Spleen (tissue), 11 donors: ENCODE results near the gene DHRS1. TPM values are rescaled to one million over a fixed set of nuclear protein-coding genes. Genes with fewer than 3 reads are reported as not detected.

Experiments used
- DNase-seq: peaks from one replicate; pipeline ENCODE4 v3.0.0-alpha.2; 2020
- H3K27ac ChIP-seq, 8 donors: fragments of 200-600 bp; sonication (generic) in 7 of 8; 1 replicate in 4 of 8; 2 replicates in 4 of 8; pipeline versions ENCODE4 v1.5.0 to v1.8.0; 2016 to 2021; ENCODE audit warnings: inconsistent platforms in 4 of 8, mild to moderate bottlenecking in 4 of 8, moderate library complexity in 1 of 8
- H3K27me3 ChIP-seq, 7 donors: fragments of 200-600 bp; sonication (generic) in 6 of 7; replicated peaks in 1 of 7; 1 replicate in 4 of 7; 2 replicates in 3 of 7; pipeline versions ENCODE4 v1.5.0 to v1.8.0; 2016 to 2021; ENCODE audit warnings: inconsistent platforms in 3 of 7, mild to moderate bottlenecking in 1 of 7
- H3K36me3 ChIP-seq, 6 donors: fragments of 200-600 bp; sonication (generic) in 5 of 6; 1 replicate in 4 of 6; 2 replicates in 2 of 6; pipeline versions ENCODE4 v1.5.0 to v1.8.0; 2016 to 2021; ENCODE audit warnings: inconsistent platforms in 2 of 6
- H3K4me1 ChIP-seq, 6 donors: fragments of 200-600 bp; sonication (generic) in 5 of 6; 1 replicate in 3 of 6; 2 replicates in 3 of 6; pipeline versions ENCODE4 v1.5.0 to v1.8.0; 2016 to 2021; ENCODE audit warnings: inconsistent platforms in 3 of 6
- H3K4me3 ChIP-seq, 8 donors: fragments of 200-600 bp; sonication (generic) in 7 of 8; 1 replicate in 4 of 8; 2 replicates in 4 of 8; pipeline versions ENCODE4 v1.5.0 to v1.8.0; 2016 to 2021; ENCODE audit warnings: inconsistent platforms in 4 of 8, mild to moderate bottlenecking in 4 of 8, moderate library complexity in 2 of 8
- H3K9me3 ChIP-seq, 8 donors: fragments of 200-600 bp; sonication (generic) in 7 of 8; 1 replicate in 4 of 8; 2 replicates in 4 of 8; pipeline versions ENCODE4 v1.5.0 to v1.8.0; 2016 to 2021; ENCODE audit warnings: inconsistent platforms in 4 of 8
- CTCF ChIP-seq, 11 experiments: fragments of 200-600 bp in 7 of 11; fragments of 450-650 bp in 4 of 11; sonication (generic) in 4 of 11; IDR thresholded peaks in 8 of 11; conservative IDR thresholded peaks in 3 of 11; 1 replicate in 7 of 11; 2 replicates in 4 of 11; pipeline versions ENCODE4 v1.4.0 to v1.8.0; 2016 to 2021; ENCODE audit warnings: antibody characterized with exemption in 11 of 11, inconsistent platforms in 4 of 11, mild to moderate bottlenecking in 1 of 11
- POLR2A ChIP-seq, 3 donors: fragments of 450-650 bp; IDR thresholded peaks; one replicate each; pipeline ENCODE4 v1.5.1; 2017; ENCODE audit warnings: antibody characterized with exemption in 3 of 3, mild to moderate bottlenecking in 1 of 3
- POLR2AphosphoS5 ChIP-seq, 3 donors: sonication (generic); formaldehyde crosslinking; IDR thresholded peaks; one replicate each; pipeline ENCODE4 v1.5.1; 2017; ENCODE audit warnings: antibody characterized with exemption in 3 of 3
- WGBS, 5 donors: extraction: QIAGEN DNeasy Blood & Tissue Kit in 3 of 5; methylation state at CpG; one replicate each; pipeline versions ENCODE4 v1.1.5 to v1.1.7; 2013 to 2018; 5-methylcytosine and 5-hydroxymethylcytosine counted together
- intact Hi-C: fragments of 100-400 bp; cut with DNase I; formaldehyde crosslinking; loops from one replicate; pipeline ENCODE4 v1.15.0; 2023; ENCODE audit warnings: low total_unique reads
- polyA plus RNA-seq, 3 donors: library from polyadenylated mRNA; stranded (reverse); fragments of 200-250 nt; gene quantifications; one replicate each; pipeline ENCODE4 v1.2.1, GENCODE V29; 2013
- total RNA-seq, 7 donors: library from RNA; depleted of rRNA in 3 of 7; stranded (reverse); fragments of >200 nt in 3 of 7; fragmentation: NEBNext Ultra II Directional in 4 of 7; extraction: Animal tissue kit (Norgen Biotek cat#: 25700) in 4 of 7; gene quantifications; one replicate each; pipeline versions ENCODE4 v1.1.0 to v1.2.1, GENCODE V29; 2016 to 2021
- donor health status: healthy with polysubstance abuse.
- donor health status: DM: no; HTN: no; CAD: no; lungs with moderate emphysema.
- donor health status: DM: no; HTN: no; CAD: no.
- donor health status: Bipolar disorder and iron deficiency.
- donor health status: healthy.
- donor health status: DM: no; HTN: no; CAD: no.
- donor health status: DM: yes; HTN: yes; CAD: no.

The DHRS1 gene
- total and polyA plus RNA-seq, 10 donors: 22.0 to 56.1 (median 33.1) TPM

GRCh38 chr14:24315807-24316596 is 16.4 kb upstream of the DHRS1 start:
- TF ChIP-seq CTCF (IDR thresholded peaks at IDR 0.05 in 8 of 11, conservative IDR thresholded peaks at IDR 0.05 in 3 of 11): peak in 7 of 11 experiments; percentile 11 to 57 (median 41)
- TF ChIP-seq POLR2AphosphoS5 (IDR thresholded peaks at IDR 0.05): peak; percentile 83 to 91 (median 87)
- TF ChIP-seq POLR2A (IDR thresholded peaks at IDR 0.05): no peak
- H3K27ac ChIP-seq: peak overlapping the region; percentile 91 to 98 (median 96)
- peak overlapping the region in 4 of 8 donors; percentile 15 to 87 (median 24) for H3K4me3 ChIP-seq

GRCh38 chr14:24315243-24315806 is 15.7 kb upstream of the DHRS1 start:
- WGBS, 5 donors: 50 to 79% (median 62%) methylated on average over 9 to 10 of the region's 10 CpGs
- Histone ChIP-seq H3K27me3 (no peaks in the 10 kb centered on the region), H3K27ac (peak overlapping the region; percentile 91 to 98 (median 96)), H3K4me1 (peaks cover 38 to 92% (median 70%) of the 10 kb centered on the region in 6 donors), H3K4me3 (peak overlapping the region in 4 of 8 donors; percentile 15 to 87 (median 24)), H3K36me3 (peaks cover 0 to 41% (median 0%) of the 10 kb centered on the region in 6 donors), H3K9me3 (no peaks in the 10 kb centered on the region)
- intact Hi-C loops: no loop called here
- no peak for DNase-seq
- no peak for TF ChIP-seq POLR2AphosphoS5 (IDR thresholded peaks at IDR 0.05)
- TF ChIP-seq POLR2A (IDR thresholded peaks at IDR 0.05): no peak
- no peak for TF ChIP-seq CTCF (IDR thresholded peaks at IDR 0.05 in 8 of 11, conservative IDR thresholded peaks at IDR 0.05 in 3 of 11)

More at GRCh38 chr14:24315807-24316596, 16.4 kb upstream of the DHRS1 start:
- WGBS, 5 donors: 56 to 90% (median 67%) methylated on average over 51 to 70 of the region's 70 CpGs
- intact Hi-C loops: no loop called here
- no peaks in the 10 kb centered on the region for H3K27me3 ChIP-seq
- DNase-seq: peak; percentile 93
- H3K9me3 ChIP-seq: no peaks in the 10 kb centered on the region
- H3K36me3 ChIP-seq: peaks cover 0 to 44% (median 2%) of the 10 kb centered on the region in 6 donors
- H3K4me1 ChIP-seq: peaks cover 36 to 86% (median 64%) of the 10 kb centered on the region in 6 donors

- TF ChIP-seq CTCF (IDR thresholded peaks at IDR 0.05 in 8 of 11, conservative IDR thresholded peaks at IDR 0.05 in 3 of 11) (no peak), POLR2AphosphoS5 (IDR thresholded peaks at IDR 0.05) (peak in 2 of 3 donors; percentile 18 to 37), POLR2A (IDR thresholded peaks at IDR 0.05) (no peak)
- peak overlapping the region in 4 of 8 donors; percentile 15 to 87 (median 24) for H3K4me3 ChIP-seq
- no peak for DNase-seq
- no peaks in the 10 kb centered on the region for H3K27me3 ChIP-seq
- H3K36me3 ChIP-seq: peaks cover 0 to 40% (median 0%) of the 10 kb centered on the region in 6 donors
- WGBS, 5 donors: 45 to 68% (median 59%) methylated on average over 5 of the region's 5 CpGs
- intact Hi-C loops: no loop called here
- peaks cover 45 to 100% (median 77%) of the 10 kb centered on the region in 6 donors for H3K4me1 ChIP-seq
- peak overlapping the region; percentile 91 to 98 (median 96) for H3K27ac ChIP-seq
- no peaks in the 10 kb centered on the region for H3K9me3 ChIP-seq
Measured at GRCh38 chr14:24314377-24315193, 15.0 kb upstream of the DHRS1 start.
